Mesodermal cell (in vitro differentiated cells): ENCODE measurements around the gene MAT1A. TPM values are rescaled to one million over a fixed set of nuclear protein-coding genes. Genes with fewer than 3 reads are reported as not detected.

ENCODE experiments used
- H3K27ac ChIP-seq: 2 replicates; pipeline ENCODE4 v1.7.0; 2013; ENCODE audit warnings: mild to moderate bottlenecking, low read depth, low read length, moderate library complexity; ENCODE audit not compliant: severe bottlenecking
- H3K36me3 ChIP-seq: 2 replicates; pipeline ENCODE4 v1.7.1; 2013; ENCODE audit warnings: mild to moderate bottlenecking, low read length, moderate library complexity; ENCODE audit not compliant: control insufficient read depth, insufficient read depth
- H3K4me1 ChIP-seq: one replicate; pipeline ENCODE4 v1.7.1; 2013; ENCODE audit warnings: mild to moderate bottlenecking, low read length; ENCODE audit not compliant: insufficient read depth, control insufficient read depth, poor library complexity, severe bottlenecking
- H3K4me3 ChIP-seq: 2 replicates; pipeline ENCODE4 v1.7.0; 2013; ENCODE audit warnings: low read length, control low read depth, mild to moderate bottlenecking; ENCODE audit not compliant: insufficient read depth, poor library complexity, severe bottlenecking; ENCODE audit errors: extremely low read depth
- H3K9me3 ChIP-seq: 2 replicates; pipeline ENCODE4 v1.7.1; 2013; ENCODE audit warnings: mild to moderate bottlenecking, low read length, moderate library complexity; ENCODE audit not compliant: control insufficient read depth
- WGBS, 2 experiments: methylation state at CpG; one replicate each; pipeline ENCODE4 v1.1.5; 2013; ENCODE audit warnings: missing lambda C conversion rate in 2 of 2; ENCODE audit not compliant: insufficient coverage in 2 of 2; 5-methylcytosine and 5-hydroxymethylcytosine counted together
- polyA plus RNA-seq, 2 experiments: library from polyadenylated mRNA; stranded (reverse); fragments of 50-300 nt; gene quantifications; one replicate each; pipeline ENCODE4 v1.2.3, GENCODE V29; 2013

The MAT1A gene
- 0.15 TPM for polyA plus RNA-seq (2013, experiment 1 of 2)
- polyA plus RNA-seq (2013, experiment 2 of 2) = not detected

- Histone ChIP-seq H3K4me1 (no peaks in the 10 kb centered on the region), H3K36me3 (no peaks in the 10 kb centered on the region), H3K27ac (no peak within 1 kb of the TSS), H3K9me3 (no peaks in the 10 kb centered on the region), H3K4me3 (no peak within 1 kb of the TSS)
- 70 to 71% methylated on average over 3 to 4 of the region's 9 CpGs for WGBS, 2 experiments
These were observed at the start of gene MAT1A for GRCh38 chr10:80289451-80290287. Gene MAT1A (minus strand): TSS chr10:80289658. CDS start chr10:80289423, 235 bp downstream.

- no peaks in the 10 kb centered on the region for H3K4me1 ChIP-seq
- WGBS, 2 experiments = no CpG with 5 or more reads among the region's 1 CpG
- no peaks in the 10 kb centered on the region for H3K36me3 ChIP-seq
- H3K4me3 ChIP-seq = no peak overlapping the region
- H3K9me3 ChIP-seq = no peaks in the 10 kb centered on the region
- no peak overlapping the region for H3K27ac ChIP-seq
These were observed 44.5 kb upstream of the MAT1A start for GRCh38 chr10:80333983-80334382.

GRCh38 chr10:80324891-80325364, 35.5 kb upstream of the MAT1A start:
- Histone ChIP-seq H3K4me3 (no peak overlapping the region), H3K4me1 (peaks cover 11% of the 10 kb centered on the region)

GRCh38 chr10:80324086-80324485, 34.6 kb upstream of the MAT1A start:
- Histone ChIP-seq H3K27ac (no peak overlapping the region), H3K9me3 (no peaks in the 10 kb centered on the region), H3K36me3 (no peaks in the 10 kb centered on the region), H3K4me3 (no peak overlapping the region), H3K4me1 (peaks cover 11% of the 10 kb centered on the region)
- WGBS, 2 experiments = 50 to 64% methylated on average over 1 of the region's 1 CpG

More at GRCh38 chr10:80324891-80325364, 35.5 kb upstream of the MAT1A start:
- H3K9me3 ChIP-seq = no peaks in the 10 kb centered on the region
- no peak overlapping the region for H3K27ac ChIP-seq
- no peaks in the 10 kb centered on the region for H3K36me3 ChIP-seq
- WGBS, 2 experiments = 86 to 97% methylated on average over 3 to 5 of the region's 6 CpGs

GRCh38 chr10:80323311-80323710, 33.9 kb upstream of the MAT1A start:
- H3K4me1 ChIP-seq = peaks cover 11% of the 10 kb centered on the region
- WGBS, 2 experiments = 56 to 60% methylated on average over 1 to 3 of the region's 3 CpGs
- no peak overlapping the region for H3K4me3 ChIP-seq
- no peak overlapping the region for H3K27ac ChIP-seq
- H3K9me3 ChIP-seq = no peaks in the 10 kb centered on the region
- no peaks in the 10 kb centered on the region for H3K36me3 ChIP-seq

- H3K4me3 ChIP-seq = no peak overlapping the region
- H3K36me3 ChIP-seq = no peaks in the 10 kb centered on the region
- peaks cover 11% of the 10 kb centered on the region for H3K4me1 ChIP-seq
- WGBS, 2 experiments = no CpG with 5 or more reads among the region's 1 CpG
- no peaks in the 10 kb centered on the region for H3K9me3 ChIP-seq
- no peak overlapping the region for H3K27ac ChIP-seq
These were observed 33.3 kb upstream of the MAT1A start for GRCh38 chr10:80322711-80323110.

- no peak overlapping the region for H3K27ac ChIP-seq
- WGBS, 2 experiments = 80% methylated on average over 1 of the region's 2 CpGs; no CpG with 5 or more reads in 1 of the 2 experiments
These were observed 32.7 kb upstream of the MAT1A start for GRCh38 chr10:80322158-80322557.

GRCh38 chr10:80321183-80321582, 31.7 kb upstream of the MAT1A start:
- Histone ChIP-seq H3K9me3 (no peaks in the 10 kb centered on the region), H3K4me3 (no peak overlapping the region), H3K4me1 (peaks cover 11% of the 10 kb centered on the region), H3K36me3 (no peaks in the 10 kb centered on the region), H3K27ac (no peak overlapping the region)
- WGBS, 2 experiments = no CpG with 5 or more reads among the region's 5 CpGs

More at GRCh38 chr10:80322158-80322557, 32.7 kb upstream of the MAT1A start:
- peaks cover 11% of the 10 kb centered on the region for H3K4me1 ChIP-seq
- H3K36me3 ChIP-seq = no peaks in the 10 kb centered on the region
- no peaks in the 10 kb centered on the region for H3K9me3 ChIP-seq
- no peak overlapping the region for H3K4me3 ChIP-seq

- no peaks in the 10 kb centered on the region for H3K36me3 ChIP-seq
- H3K9me3 ChIP-seq = no peaks in the 10 kb centered on the region
- peaks cover 11% of the 10 kb centered on the region for H3K4me1 ChIP-seq
- H3K27ac ChIP-seq = no peak overlapping the region
- H3K4me3 ChIP-seq = no peak overlapping the region
These were observed 30.9 kb upstream of the MAT1A start for GRCh38 chr10:80320377-80320776.

GRCh38 chr10:80319725-80320290, 30.4 kb upstream of the MAT1A start:
- 80 to 100% methylated on average over 1 of the region's 2 CpGs for WGBS, 2 experiments
- H3K27ac ChIP-seq = no peak overlapping the region
- no peak overlapping the region for H3K4me3 ChIP-seq
- no peaks in the 10 kb centered on the region for H3K9me3 ChIP-seq
- no peaks in the 10 kb centered on the region for H3K36me3 ChIP-seq
- peaks cover 11% of the 10 kb centered on the region for H3K4me1 ChIP-seq

- H3K36me3 ChIP-seq = no peaks in the 10 kb centered on the region
- no peak overlapping the region for H3K4me3 ChIP-seq
- no peak overlapping the region for H3K27ac ChIP-seq
- H3K4me1 ChIP-seq = peaks cover 11% of the 10 kb centered on the region
- 89% methylated on average over 1 of the region's 2 CpGs; no CpG with 5 or more reads in 1 of the 2 experiments for WGBS, 2 experiments
- no peaks in the 10 kb centered on the region for H3K9me3 ChIP-seq
These were observed 29.9 kb upstream of the MAT1A start for GRCh38 chr10:80319318-80319717.
